Stimulated activated CD8-positive, alpha-beta memory T cell treated with anti-CD3 and anti-CD28 coated beads, Interleukin-4, amount 100 ng/mL, for 24 hours (primary cell): ENCODE measurements around the gene ZNF20.
"Not testable (repeated sequence)": the region's sequence is repeated elsewhere in the genome, so short reads cannot be mapped to it uniquely, and the experiment has no call there.

Experiments
- DNase-seq: peaks from one replicate; pipeline ENCODE4 v3.0.0-alpha.2; 2020; ENCODE audit warnings: low read depth

ZNF20 gene

DNA sequence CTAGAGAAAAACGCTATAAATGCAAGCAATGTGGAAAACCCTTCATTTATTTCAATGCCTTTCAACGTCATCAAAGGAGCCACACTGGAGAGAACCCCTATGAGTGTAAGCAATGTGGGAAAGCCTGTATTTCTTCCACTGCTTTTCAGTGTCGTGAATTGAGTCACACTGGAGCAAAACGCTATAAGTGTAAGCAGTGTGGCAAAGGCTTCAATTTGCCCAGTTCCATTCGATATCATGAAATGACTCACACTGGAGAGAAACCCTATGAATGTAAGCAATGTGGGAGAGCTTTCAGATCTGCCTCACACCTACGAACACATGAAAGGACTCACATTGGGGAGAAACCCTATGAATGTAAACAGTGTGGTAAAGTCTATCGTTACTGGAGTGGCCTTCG lies 27.4 kb downstream of the ZNF20 start:
- DNase-seq, result no peak

DNA sequence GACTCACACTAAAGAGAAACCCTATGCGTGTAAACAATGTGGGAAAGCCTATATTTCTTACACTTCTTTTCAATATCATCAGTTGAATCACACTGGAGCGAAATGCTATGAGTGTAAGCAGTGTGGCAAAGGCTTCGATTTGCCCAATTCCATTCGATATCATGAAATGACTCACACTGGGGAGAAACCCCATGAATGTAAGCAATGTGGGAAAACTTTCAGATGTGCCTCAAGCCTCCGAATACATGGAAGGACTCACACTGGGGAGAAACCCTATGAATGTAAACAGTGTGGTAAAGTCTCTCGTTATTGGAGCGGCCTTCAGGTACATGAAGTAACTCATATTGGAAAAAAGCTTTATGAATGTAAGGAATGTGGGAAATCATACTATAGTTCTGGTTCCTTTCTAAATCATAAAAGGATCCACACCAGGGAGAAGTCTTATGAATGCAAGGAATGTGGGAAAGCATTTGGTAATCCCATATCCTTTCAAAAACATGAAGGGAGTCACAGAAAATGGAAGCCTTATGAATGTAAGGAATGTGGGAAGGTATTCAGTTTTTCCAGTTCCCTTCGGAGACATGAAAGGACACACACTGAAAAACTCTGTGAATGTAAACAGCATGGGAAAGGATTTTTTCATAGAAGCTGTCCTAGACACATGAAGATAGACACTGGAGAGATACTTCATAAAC lies 28.1 kb downstream of the ZNF20 start:
- no peak for DNase-seq

DNA sequence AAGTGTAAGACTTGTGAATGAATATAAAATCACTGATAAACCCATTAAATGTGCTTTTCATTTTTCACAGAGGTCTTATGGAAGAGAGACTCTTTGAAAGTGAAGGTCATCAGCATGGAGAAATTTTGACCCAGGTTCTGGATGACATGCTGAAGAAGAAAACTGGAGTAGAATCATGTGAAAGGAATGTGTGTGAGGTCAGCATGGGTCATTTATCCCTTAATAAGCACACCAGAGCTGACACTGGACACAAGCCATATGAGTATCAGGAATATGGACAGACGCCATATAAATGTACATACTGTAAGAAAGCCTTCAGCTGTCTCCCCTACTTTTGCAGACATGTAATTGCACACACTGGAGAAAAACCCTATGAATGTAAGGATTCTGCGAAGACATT lies 29.0 kb downstream of the ZNF20 start:
- no peak for DNase-seq

DNA sequence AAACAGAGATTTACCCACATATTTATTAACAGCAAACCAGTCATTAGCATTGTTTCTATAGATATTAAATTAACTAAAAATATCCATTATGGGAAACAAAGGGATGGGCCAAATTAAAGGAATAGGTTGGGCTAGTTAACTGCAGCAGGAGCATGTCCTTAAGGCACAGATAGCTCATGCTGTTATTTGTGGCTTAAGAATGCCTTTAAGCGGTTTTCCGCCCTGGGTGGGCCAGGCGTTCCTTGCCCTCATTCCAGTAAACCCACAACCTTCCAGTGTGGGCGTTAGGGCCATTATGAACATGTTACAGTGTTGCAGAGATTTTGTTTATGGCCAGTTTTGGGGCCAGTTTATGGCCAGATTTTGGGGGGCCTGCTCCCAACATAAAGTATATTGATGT lies 36.2 kb downstream of the ZNF20 start:
- DNase-seq, result not testable (repeated sequence)

DNA sequence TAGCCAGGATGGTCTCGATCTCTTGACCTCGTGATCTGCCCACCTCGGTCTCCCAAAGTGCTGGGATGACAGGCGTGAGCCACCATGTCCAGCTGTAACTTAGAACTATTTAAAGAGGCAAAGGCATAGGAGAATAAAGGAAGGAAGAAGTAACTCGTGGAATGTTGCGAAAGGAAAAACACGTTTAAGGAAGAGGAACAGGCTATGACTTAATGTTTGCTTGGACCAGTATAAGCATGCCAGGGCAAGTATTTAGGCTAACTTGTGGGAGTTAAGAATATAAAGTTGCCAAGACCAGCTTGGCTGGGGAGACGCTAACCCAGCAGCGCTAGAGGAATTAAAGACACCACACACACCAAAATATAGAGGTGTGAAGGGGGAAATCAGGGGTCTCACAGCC lies 42.1 kb downstream of the ZNF20 start:
- DNase-seq, result no peak

DNA sequence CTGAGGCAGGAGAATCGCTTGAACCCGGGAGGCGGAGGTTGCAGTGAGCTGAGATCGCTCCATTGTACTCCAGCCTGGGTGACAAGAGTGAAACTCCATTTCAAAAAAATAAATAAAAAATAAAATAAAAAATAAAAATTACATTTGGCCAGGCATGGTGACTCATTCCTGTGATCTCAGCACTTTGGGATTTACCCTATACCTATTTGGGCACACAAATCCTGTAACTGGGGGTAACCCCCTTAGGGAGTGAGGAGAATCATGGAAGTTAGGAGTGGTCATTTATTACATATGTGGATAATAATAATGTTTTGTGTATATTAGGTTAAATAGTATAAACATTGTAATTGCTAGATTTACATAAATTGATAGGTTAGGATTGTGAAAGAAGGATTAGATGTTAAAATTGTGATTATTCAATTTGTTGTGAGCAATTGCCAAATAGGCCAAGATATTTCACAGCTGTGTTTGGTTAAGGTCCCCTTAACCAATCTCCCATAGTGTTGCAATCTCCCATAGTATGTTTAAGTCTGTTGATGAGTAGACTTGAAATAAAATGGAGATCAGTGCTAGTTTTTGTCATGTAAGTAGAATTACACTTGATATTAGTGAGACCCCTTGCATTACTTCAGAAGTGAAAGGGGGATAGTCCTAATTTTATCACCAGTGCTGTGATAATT lies 44.9 kb downstream of the ZNF20 start:
- DNase-seq, result no peak

DNA sequence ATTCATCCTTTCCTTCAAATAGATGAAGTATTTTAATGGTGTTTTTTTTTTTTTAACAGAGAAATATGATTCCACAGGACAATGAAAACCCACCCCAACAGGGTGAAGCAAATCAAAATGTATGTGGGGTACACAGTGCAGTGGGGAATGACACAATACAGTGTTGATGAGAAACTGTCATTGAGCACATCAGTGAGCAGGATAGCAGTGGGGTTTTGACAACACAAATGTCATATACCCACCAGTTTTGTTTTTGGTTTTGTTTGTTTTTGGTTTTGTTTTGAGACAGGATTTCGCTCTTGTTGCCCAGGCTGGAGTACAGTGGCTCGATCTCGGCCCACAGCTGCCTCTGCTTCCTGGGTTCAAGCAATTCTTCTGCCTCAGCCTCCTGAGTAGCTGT lies 46.4 kb downstream of the ZNF20 start:
- DNase-seq, result no peak

DNA sequence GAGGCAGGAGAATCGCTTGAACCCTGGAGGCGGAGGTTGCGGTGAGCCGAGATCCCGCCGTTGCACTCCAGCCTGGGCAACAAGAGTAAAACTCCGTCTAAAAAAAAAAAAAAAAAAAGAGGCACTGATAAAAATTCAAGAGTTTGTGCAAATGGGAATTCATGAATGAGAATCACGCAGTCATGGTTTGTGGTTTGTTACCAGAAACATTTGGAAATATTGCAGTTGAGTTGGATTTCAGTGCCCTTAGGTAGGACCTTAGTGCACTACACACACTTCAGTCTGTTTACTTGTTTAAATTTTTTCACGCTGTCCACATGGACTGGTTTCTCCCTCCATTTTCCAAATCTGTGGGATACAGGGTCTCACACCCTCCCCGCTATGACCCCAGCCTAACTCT lies 47.2 kb downstream of the ZNF20 start:
- DNase-seq, result no peak

DNA sequence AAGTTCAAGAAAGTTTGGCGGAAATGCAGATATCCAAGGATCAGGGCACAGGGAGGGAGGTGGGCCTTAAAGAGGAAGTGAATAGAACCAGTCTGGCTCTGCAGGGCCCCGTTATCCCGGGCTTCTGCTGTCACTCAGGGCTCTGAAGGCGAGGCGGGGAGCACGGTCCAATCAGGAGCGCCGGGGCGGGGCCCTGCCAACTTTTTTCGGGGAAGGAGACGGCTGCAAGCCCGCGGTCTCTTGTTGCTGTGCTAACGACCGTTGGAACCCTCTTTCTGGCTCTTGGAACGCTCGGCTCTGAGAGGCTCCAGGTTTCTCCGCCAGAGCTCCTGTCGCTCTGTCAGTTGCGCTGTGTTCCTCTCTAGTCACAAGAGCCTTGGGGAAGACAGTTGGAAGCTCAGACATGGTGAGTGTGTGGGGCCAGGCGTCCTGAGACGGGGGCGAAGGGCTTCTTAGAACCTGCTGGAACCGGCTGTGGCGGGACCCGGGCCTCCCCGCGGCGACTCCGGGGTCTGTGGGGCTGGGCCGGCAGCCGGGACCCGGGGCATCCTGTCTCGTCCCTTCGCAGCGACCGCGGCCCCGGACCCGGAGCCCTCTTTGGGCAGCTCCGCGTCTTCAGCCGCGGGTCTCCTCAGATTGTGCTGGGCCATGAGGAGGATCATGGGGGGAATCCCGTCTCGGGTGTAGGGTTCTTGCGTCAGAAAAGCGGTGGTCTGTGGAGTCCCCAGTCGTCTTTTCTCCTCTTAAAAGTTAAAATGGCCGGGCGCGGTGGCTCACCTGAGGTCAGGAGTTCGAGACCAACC lies 47.9 kb downstream of the ZNF20 start:
- peak; percentile 52 for DNase-seq

DNA sequence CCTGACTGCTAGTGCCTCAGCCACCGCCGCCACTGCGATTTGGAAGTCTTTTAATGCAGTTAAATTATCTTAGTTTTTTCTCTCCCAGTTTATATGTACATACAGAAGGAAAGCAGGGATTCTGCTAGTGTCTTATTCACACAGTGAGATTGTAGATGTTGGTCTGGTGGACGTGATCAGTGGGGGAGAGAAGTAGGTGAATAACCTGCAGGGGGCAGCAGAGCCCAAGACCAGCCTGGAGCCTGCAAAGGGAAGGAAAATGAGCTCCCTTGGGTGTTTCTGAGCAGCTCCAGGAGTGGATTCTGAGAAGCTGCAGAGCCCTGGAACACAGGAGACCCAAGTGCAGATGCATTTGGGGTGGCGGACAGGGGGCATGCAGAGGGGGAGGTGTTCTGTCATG lies 49.3 kb downstream of the ZNF20 start:
- peak; percentile 47 for DNase-seq

DNA sequence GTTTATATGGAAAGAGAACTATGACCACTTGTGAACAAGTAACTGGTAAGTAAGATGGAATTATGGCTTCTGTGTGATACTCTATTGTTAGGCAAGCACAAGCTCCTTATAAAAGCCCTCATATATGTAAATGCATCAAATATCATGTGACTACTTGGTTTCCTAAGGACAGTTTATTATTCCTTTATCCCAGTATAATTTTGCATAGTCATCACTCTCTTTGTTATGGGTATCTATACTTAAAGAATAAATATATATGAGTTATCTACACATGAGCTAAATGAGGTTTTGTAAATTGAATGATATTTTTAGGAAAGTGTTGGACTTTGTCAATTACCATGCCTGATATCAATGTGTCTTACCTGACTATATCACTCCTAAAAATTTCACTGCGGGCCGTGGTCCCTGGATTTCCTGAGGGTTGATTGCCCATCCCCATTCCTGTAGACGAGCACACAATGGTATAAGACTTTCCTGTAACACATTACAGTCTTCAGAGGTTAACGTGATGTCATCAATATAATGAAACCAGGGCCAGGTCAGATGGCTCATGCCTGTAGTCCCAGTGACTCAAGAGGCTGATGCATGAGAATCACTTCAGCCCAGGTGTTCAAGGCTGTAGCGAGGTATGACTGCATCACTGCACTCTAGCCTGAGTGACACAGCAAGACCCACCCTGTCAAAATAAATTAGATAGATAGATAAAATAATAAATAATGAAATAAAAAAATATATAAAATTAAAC lies 54.9 kb downstream of the ZNF20 start:
- DNase-seq, result no peak

DNA sequence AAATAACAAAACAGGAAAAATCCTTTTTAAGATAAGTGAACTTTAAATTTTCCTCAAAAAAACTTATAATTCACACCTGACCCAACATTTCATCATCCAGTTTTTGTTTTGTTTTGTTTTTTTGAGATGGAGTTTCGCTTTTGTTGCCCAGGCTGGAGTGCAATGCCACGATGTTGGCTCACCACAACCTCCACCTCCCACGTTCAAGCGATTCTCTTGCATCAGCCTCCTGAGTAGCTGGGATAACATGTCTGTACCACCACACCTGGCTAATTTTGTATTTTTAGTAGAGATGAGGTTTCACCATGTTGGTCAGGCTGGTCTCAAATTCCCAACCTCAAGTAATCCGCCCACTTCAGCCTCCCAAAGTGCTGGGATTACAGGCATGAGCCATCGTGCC lies 56.8 kb downstream of the ZNF20 start:
- not testable (repeated sequence) for DNase-seq
